Mesenchymal stem cell (in vitro differentiated cells and primary cell): ENCODE measurements around the gene SURF6.
"Not testable (repeated sequence)": the region's sequence is repeated elsewhere in the genome, so short reads cannot be mapped to it uniquely, and the experiment has no call there.

Experiments
- DNase-seq: peaks from one replicate; pipeline ENCODE4 v3.0.0-alpha.2; 2013
- H2AFZ ChIP-seq: one replicate; pipeline ENCODE4 v1.6.1; 2013; ENCODE audit warnings: low read depth, mild to moderate bottlenecking, control low read depth, inconsistent platforms, low read length, moderate library complexity
- H2AK5ac ChIP-seq: 2 replicates; pipeline ENCODE4 v1.6.1; 2013; ENCODE audit warnings: low read length, moderate library complexity, mild to moderate bottlenecking, inconsistent platforms; ENCODE audit not compliant: severe bottlenecking
- H2BK120ac ChIP-seq: one replicate; pipeline ENCODE4 v1.6.1; 2013; ENCODE audit warnings: low read depth, mild to moderate bottlenecking, inconsistent platforms, low read length, moderate library complexity
- H2BK12ac ChIP-seq, 2 experiments: one replicate each; pipeline ENCODE4 v1.6.1; 2013; ENCODE audit warnings: inconsistent platforms in 2 of 2, low read length in 2 of 2, mild to moderate bottlenecking in 2 of 2, moderate library complexity in 2 of 2, control low read depth in 1 of 2
- H2BK15ac ChIP-seq: one replicate; pipeline ENCODE4 v1.6.1; 2013; ENCODE audit warnings: mild to moderate bottlenecking, low read depth, inconsistent platforms; ENCODE audit not compliant: poor library complexity, severe bottlenecking
- H2BK5ac ChIP-seq: 2 replicates; pipeline ENCODE4 v1.6.1; 2013; ENCODE audit warnings: low read depth, mild to moderate bottlenecking, low read length, control low read depth, inconsistent platforms; ENCODE audit not compliant: poor library complexity, severe bottlenecking
- H3K14ac ChIP-seq, 2 experiments: one replicate each; pipeline ENCODE4 v1.6.1; 2013; ENCODE audit warnings: inconsistent platforms in 2 of 2, low read length in 2 of 2, control low read depth in 1 of 2, mild to moderate bottlenecking in 1 of 2, moderate library complexity in 1 of 2
- H3K18ac ChIP-seq, 2 experiments: one replicate each; pipeline ENCODE4 v1.6.1; 2013; ENCODE audit warnings: inconsistent platforms in 2 of 2, low read length in 2 of 2, control low read depth in 1 of 2, low read depth in 1 of 2, mild to moderate bottlenecking in 1 of 2
- H3K23ac ChIP-seq, 2 experiments: one replicate each; pipeline ENCODE4 v1.6.1; 2013; ENCODE audit warnings: inconsistent platforms in 2 of 2, low read length in 2 of 2, mild to moderate bottlenecking in 2 of 2, moderate library complexity in 2 of 2, control low read depth in 1 of 2
- H3K27ac ChIP-seq: 2 replicates; pipeline ENCODE4 v1.5.1; 2013; ENCODE audit warnings: mild to moderate bottlenecking, moderate library complexity, low read length, control low read depth, inconsistent platforms; ENCODE audit not compliant: poor library complexity, severe bottlenecking
- H3K27me3 ChIP-seq, 2 experiments: 2 replicates each; pipeline versions ENCODE4 v1.6.1 to v1.7.0; 2013; ENCODE audit warnings: low read length in 2 of 2, mild to moderate bottlenecking in 2 of 2, moderate library complexity in 2 of 2, control low read depth in 1 of 2, inconsistent platforms in 1 of 2; ENCODE audit not compliant: control insufficient read depth in 1 of 2, insufficient read depth in 1 of 2
- H3K36me3 ChIP-seq, 2 experiments: 2 replicates each; pipeline versions ENCODE4 v1.6.1 to v1.7.0; 2013; ENCODE audit warnings: low read length in 2 of 2, control low read depth in 1 of 2, inconsistent platforms in 1 of 2, low read depth in 1 of 2, mild to moderate bottlenecking in 1 of 2; ENCODE audit not compliant: insufficient read depth in 2 of 2, control insufficient read depth in 1 of 2
- H3K4ac ChIP-seq, 2 experiments: one replicate each; pipeline ENCODE4 v1.6.1; 2013; ENCODE audit warnings: inconsistent platforms in 2 of 2, low read length in 2 of 2, mild to moderate bottlenecking in 2 of 2, moderate library complexity in 2 of 2, control low read depth in 1 of 2, low read depth in 1 of 2
- H3K4me1 ChIP-seq: 2 replicates; pipeline ENCODE4 v1.6.1; 2013; ENCODE audit warnings: low read depth, low read length, control low read depth; ENCODE audit not compliant: control insufficient read depth, insufficient read depth
- H3K4me2 ChIP-seq: 2 replicates; pipeline ENCODE4 v1.6.1; 2013; ENCODE audit warnings: low read length, mild to moderate bottlenecking, inconsistent platforms; ENCODE audit not compliant: poor library complexity, severe bottlenecking
- H3K4me3 ChIP-seq, 2 experiments: 2 replicates each; pipeline versions ENCODE4 v1.5.1 to v1.7.0; 2013; ENCODE audit warnings: low read length in 2 of 2, mild to moderate bottlenecking in 2 of 2, control low read depth in 1 of 2, low read depth in 1 of 2; ENCODE audit not compliant: insufficient read depth in 1 of 2
- H3K79me1 ChIP-seq: replicated peaks from 2 replicates; pipeline ENCODE4 v1.6.1; 2013; ENCODE audit warnings: mild to moderate bottlenecking, control low read depth, low read length, inconsistent platforms; ENCODE audit not compliant: poor library complexity, severe bottlenecking
- H3K9ac ChIP-seq: 2 replicates; pipeline ENCODE4 v1.7.0; 2013; ENCODE audit warnings: mild to moderate bottlenecking, low read length, moderate library complexity
- H3K9me3 ChIP-seq: 2 replicates; pipeline ENCODE4 v1.7.0; 2013; ENCODE audit warnings: mild to moderate bottlenecking, low read length; ENCODE audit not compliant: control insufficient read depth
- H4K8ac ChIP-seq: one replicate; pipeline ENCODE4 v1.6.1; 2013; ENCODE audit warnings: inconsistent platforms, mild to moderate bottlenecking, low read length, moderate library complexity
- H4K91ac ChIP-seq: one replicate; pipeline ENCODE4 v1.6.1; 2013; ENCODE audit warnings: mild to moderate bottlenecking, low read length, inconsistent platforms
- whole genome bisulfite sequencing: methylation state at CpG from one replicate; pipeline ENCODE4 v1.1.7; 2013; ENCODE audit warnings: mixed read lengths; 5-methylcytosine and 5-hydroxymethylcytosine counted together

The SURF6 gene

GRCh38 chr9:133340916-133341315, 4.9 kb upstream of the SURF6 start:
- no peak overlapping the region for H2AFZ ChIP-seq
- H3K9me3 ChIP-seq, result no peaks in the 10 kb centered on the region
- peaks cover 12% of the 10 kb centered on the region for H3K4me1 ChIP-seq
- WGBS, result 96% methylated on average over 13 of the region's 13 CpGs
- H3K4ac ChIP-seq, result no peak overlapping the region
- peaks cover 37% of the 10 kb centered on the region for H3K79me1 ChIP-seq
- no peak overlapping the region for H4K91ac ChIP-seq
- no peak for DNase-seq
- no peak overlapping the region for H2BK120ac ChIP-seq
- H2AK5ac ChIP-seq, result no peak overlapping the region
- H3K14ac ChIP-seq, result no peak overlapping the region
- peaks cover 64 to 80% of the 10 kb centered on the region in 2 experiments for H3K36me3 ChIP-seq
- H3K4me3 ChIP-seq, result no peak overlapping the region
- no peak overlapping the region for H2BK15ac ChIP-seq
- no peak overlapping the region for H2BK12ac ChIP-seq
- H2BK5ac ChIP-seq, result no peak overlapping the region
- H3K27me3 ChIP-seq, result no peaks in the 10 kb centered on the region
- no peak overlapping the region for H3K23ac ChIP-seq
- H3K18ac ChIP-seq, result no peak overlapping the region
- H3K4me2 ChIP-seq, result no peak overlapping the region
- no peak overlapping the region for H3K27ac ChIP-seq
- H4K8ac ChIP-seq, result no peak overlapping the region
- H3K9ac ChIP-seq, result no peak overlapping the region

DNA sequence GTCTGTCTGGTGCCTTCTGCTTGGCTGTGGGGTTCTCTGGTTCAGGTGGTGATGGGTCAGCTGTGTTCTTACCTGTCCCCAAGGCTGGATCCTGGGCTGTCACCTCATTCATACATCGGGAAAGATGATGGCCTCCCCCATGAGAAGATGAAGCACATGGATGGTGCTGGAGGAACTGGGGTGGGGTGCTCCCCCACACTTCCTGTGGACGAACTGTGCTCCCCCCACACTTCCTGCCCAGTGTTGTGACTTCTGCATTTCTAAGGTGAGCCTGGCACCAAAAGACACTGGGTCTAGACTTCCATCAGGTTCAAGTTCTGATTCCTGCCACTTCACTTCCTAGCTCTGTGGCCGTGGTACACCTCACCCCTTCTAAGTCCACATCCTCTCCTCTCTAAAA, 4.3 kb upstream of the SURF6 start:
- 91% methylated on average over 3 of the region's 3 CpGs for WGBS
- Histone ChIP-seq H4K8ac (no peak overlapping the region), H3K14ac (no peak overlapping the region), H3K4ac (no peak overlapping the region), H2BK120ac (no peak overlapping the region), H3K36me3 (peaks cover 58 to 73% of the 10 kb centered on the region in 2 experiments), H3K27ac (no peak overlapping the region), H3K23ac (no peak overlapping the region), H4K91ac (no peak overlapping the region), H3K79me1 (peaks cover 31% of the 10 kb centered on the region), H3K18ac (no peak overlapping the region), H3K27me3 (no peaks in the 10 kb centered on the region), H3K4me2 (no peak overlapping the region), H3K9me3 (no peaks in the 10 kb centered on the region), H2BK12ac (no peak overlapping the region), H2AK5ac (no peak overlapping the region), H3K4me3 (no peak overlapping the region), H3K9ac (no peak overlapping the region), H2BK5ac (no peak overlapping the region), H2AFZ (no peak overlapping the region), H2BK15ac (no peak overlapping the region), H3K4me1 (peaks cover 12% of the 10 kb centered on the region)
- no peak for DNase-seq

- Histone ChIP-seq H3K18ac (no peak overlapping the region), H2BK15ac (no peak overlapping the region), H3K79me1 (peaks cover 27% of the 10 kb centered on the region), H3K14ac (no peak overlapping the region), H2BK120ac (no peak overlapping the region), H3K9ac (no peak overlapping the region), H3K4me2 (no peak overlapping the region), H3K9me3 (no peaks in the 10 kb centered on the region), H4K91ac (no peak overlapping the region), H3K27me3 (no peaks in the 10 kb centered on the region), H2AK5ac (no peak overlapping the region), H2AFZ (no peak overlapping the region), H3K23ac (no peak overlapping the region), H2BK12ac (no peak overlapping the region), H2BK5ac (no peak overlapping the region), H4K8ac (no peak overlapping the region), H3K4ac (no peak overlapping the region), H3K4me1 (peaks cover 13% of the 10 kb centered on the region), H3K27ac (no peak overlapping the region), H3K36me3 (peaks cover 51 to 67% of the 10 kb centered on the region in 2 experiments), H3K4me3 (no peak overlapping the region)
- WGBS, result 96% methylated on average over 5 of the region's 5 CpGs
- DNase-seq, result no peak
These were observed 3.7 kb upstream of the SURF6 start for GRCh38 chr9:133339641-133340040.

- peaks cover 42% of the 10 kb centered on the region for H3K79me1 ChIP-seq
- H3K23ac ChIP-seq, H2AFZ ChIP-seq, H2BK5ac ChIP-seq, H3K4ac ChIP-seq, H3K27ac ChIP-seq, H2BK15ac ChIP-seq, DNase-seq, H2BK120ac ChIP-seq, H2AK5ac ChIP-seq, H4K8ac ChIP-seq, H3K18ac ChIP-seq, H3K14ac ChIP-seq, H2BK12ac ChIP-seq, H3K9me3 ChIP-seq, H4K91ac ChIP-seq, H3K27me3 ChIP-seq: not testable (repeated sequence)
- peaks cover 38 to 66% of the 10 kb centered on the region in 2 experiments for H3K36me3 ChIP-seq
- H3K4me3 ChIP-seq, result peak overlapping the region in 1 of 2 experiments; percentile 94
- H3K4me2 ChIP-seq, result peak overlapping the region; percentile 62
- WGBS, result 85% methylated on average over 11 of the region's 11 CpGs
- H3K9ac ChIP-seq, result peak overlapping the region; percentile 93
- H3K4me1 ChIP-seq, result peaks cover 24% of the 10 kb centered on the region
These were observed 1.1 kb downstream of the SURF6 start for GRCh38 chr9:133334888-133335287.
